ENCODE data around the gene IL24. TPM values are rescaled to one million over a fixed set of nuclear protein-coding genes. Genes with fewer than 3 reads are reported as not detected.

Gene IL24
- total RNA-seq, 1 experiment from 2014 or later, result 2.6 TPM

DNA sequence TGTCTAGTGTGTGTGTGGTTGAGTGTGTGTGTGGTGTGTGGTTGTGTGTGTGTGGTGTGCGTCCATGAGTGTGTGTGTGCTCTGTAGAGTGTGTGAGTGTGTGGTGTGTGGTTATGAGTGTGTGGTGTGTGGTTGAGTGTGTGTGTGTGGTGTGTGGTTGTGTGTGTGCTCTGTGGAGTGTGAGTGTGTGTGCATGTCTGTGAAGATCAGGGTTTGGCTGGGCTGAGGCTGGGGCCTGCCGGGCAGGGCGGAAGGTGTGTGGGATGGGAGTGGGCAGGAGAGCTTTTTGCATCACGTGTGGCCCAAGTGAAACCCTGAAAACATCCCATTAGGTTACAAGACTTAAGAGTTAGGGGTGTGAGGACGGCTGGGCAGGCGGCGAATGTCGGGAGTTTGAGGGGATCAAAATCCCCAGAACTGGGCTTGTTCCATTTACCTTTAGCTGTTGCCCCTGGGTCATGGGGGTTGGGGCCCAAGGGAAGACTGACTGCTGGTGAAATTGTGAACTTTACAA, 27.4 kb downstream of the IL24 start:
- DNase-seq (ENCODE audit: low read depth), result no peak

DNA sequence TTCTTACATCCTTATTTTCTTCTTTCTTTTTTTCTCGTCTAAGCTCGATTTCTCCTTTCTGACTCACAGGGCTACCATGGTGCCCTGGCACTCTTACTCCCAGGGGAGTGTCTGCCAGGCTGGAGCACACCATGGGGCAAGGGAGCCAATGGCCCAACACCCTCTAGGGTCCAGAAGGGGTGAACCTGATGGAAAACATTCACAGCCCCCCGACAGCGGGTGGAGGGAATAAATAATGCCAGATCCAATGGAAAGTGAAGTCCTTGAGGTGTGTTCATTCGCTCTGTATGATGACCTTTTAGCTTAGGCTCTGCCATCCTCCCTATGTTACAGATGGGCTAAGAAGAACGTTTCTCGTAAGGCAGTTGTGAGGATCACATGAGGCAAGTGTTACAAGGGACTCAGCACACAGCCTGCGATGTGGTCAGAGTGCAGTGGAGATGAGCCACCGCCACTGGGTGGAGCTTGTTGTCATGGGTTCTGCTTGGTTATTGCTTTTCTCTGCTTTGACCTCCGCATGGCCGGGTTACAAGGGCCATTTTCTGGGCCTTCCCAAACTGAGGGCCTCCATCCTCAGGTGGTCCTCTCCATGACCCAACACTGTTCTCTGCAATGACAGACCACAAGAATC, 28.0 kb downstream of the IL24 start:
- no peak for DNase-seq (ENCODE audit: low read depth)

DNA sequence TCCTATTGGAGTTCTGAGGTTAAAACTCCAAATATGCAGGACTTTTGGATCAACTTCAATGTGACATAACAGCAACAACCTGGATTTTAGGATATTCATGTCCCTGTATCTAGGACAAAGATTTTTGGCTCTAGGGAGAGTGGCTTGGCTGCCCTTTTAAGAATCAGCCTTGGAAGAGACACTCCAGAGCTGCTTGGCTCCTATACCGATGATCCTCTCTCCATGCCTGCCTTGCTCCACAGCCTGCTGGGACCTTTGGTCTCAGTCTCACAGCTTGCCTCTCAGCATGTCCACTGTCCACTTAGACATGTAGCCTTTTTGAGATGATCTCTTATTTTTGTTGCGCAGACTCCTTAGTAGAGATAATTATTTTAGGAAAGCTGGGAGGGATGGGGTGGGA, 29.0 kb downstream of the IL24 start:
- DNase-seq (ENCODE audit: low read depth), result no peak

DNA sequence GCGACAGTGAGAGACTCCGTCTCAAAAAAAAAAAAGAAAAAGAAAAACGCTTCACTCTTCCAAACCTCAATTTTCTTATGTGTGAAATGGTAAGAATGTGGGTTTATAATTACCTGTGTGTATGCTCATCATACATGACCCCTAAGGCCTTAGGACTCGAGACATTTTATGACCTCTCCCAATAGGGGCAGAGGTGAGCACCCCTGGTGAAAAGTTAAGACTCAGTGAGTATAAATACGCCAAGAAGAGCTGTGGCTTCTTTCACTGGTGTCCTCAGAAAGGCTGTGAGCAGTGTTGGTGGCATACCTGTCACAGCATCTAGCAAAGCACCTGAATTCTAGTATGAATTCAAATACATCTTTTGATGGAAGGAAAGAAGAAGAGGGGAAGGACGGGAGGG, 32.3 kb downstream of the IL24 start:
- no peak for DNase-seq (ENCODE audit: low read depth)

DNA sequence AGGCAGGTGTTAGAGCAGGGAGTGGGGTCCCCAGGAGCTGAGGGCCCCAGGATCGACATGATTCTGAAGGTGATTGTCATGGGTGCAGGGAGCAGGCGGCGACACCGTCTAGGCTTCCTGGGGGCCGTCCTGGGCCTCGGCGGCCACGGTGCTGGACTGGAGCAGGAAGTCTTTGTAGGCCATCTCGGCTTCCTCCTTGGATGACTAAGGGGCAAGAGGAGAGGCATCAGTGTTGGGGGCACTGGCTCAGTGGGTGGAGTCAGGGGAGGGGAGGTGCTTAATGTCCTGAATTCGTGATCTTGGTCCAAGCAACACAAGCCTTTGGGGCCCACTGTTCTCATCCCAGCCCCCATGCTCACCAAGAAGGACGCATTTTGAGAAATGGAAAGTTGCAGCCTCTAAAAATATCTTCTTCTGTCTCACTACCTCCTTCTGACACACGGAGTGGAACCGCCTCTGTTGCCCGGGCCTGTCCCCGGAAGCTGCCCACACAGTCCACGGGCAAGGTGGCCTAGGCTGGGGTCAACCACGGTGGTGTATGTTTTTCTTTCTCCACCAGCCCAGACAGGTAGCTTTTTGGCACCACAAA, 33.1 kb downstream of the IL24 start:
- DNase-seq (ENCODE audit: low read depth), result no peak

DNA sequence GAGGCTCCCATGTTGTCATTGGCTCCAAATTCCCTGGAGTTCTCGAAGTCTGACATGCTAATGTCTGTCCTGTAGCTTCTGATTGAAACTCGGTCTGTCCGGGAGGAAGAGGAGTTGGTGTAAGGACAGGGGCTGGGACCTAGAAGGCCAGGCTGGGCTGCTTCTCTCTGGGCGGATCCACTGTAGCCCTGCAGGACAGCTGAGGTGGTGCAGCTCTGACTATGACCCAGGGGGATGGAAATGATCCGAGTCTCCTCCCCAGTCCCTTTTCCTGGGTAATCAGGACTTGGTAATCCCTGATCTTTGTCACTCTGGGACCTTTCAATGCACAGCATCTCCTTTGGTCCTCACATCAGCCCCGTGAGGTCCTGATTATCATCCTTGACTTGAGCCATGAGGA, 34.5 kb downstream of the IL24 start:
- no peak for DNase-seq (ENCODE audit: low read depth)

DNA sequence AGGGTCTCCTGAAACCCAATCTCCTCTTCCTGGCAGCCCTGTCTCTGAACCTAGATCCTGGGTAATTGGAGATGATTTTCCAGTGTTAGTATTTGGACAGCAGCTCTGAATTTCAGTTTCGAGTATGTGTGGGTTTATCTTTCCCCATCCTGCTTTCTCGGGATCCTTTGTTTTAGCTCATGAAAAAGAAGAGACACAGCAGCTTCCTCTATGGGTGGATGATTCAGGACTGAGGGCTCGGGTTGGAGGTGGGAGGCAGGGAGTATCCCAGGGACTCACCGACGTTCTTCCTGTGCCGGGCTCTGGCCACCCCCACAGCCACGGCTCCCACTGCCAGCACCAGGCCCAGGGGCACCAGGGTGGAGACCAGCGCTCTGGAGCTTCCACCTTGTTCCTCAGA, 34.9 kb downstream of the IL24 start:
- no peak for DNase-seq (ENCODE audit: low read depth)

DNA sequence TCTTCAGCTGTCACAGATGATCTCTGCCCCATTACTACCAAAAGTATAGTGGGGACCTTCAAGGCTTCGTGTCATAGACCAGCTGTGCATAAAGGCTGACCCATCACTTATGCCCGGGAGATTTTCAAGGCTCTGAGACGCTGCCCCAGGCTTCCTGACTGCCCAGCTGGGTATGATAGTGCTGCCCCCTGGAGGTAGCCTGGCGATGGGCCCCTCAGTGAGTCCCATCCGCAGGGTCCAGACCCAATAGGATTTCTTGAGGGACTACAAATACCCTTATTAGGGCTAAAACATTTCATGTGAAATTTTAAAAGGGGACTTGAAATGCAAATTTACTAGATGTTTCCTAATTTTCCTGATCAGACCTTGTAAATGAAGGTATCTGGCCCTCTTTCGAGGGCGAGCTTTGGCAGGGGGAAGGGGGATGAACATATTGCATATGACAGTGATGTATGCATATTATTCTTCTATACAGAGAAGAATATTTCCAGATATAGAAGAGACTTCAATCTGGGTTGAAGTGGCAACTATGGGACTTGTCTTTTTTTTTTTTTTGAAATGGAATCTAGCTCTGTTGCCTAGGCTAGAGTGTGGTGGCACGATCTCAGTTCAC, 36.2 kb downstream of the IL24 start:
- peak; percentile 13 for DNase-seq (ENCODE audit: low read depth)

DNA sequence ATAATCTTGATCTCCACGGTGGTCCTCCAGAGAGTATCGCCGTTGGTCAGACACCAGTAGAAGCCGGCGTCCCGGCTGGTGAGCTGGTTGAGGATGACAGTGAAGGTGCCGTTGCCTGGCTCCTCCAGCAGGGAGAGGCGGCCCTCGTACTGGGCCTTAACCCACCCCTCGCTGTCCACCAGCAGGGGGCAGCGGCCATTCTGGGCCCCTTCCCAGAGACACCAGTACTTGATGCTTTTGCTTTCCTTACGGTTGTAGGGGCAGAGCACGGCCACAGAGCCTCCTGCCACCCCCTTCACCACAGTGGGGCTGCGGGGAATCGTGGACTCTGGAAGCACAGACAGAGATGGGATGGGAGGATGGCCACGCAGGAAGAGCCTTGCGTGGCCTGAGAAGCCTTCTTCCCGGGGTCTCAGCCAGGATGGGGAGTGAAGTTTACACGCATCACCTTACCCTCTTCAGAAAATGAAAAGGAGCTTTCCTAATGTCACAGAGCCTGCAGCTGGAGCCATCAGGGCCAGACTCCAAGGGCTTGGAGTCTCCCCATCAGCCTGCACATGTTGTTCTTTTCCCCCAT, 38.3 kb downstream of the IL24 start:
- peak; percentile 46 for DNase-seq (ENCODE audit: low read depth)

DNA sequence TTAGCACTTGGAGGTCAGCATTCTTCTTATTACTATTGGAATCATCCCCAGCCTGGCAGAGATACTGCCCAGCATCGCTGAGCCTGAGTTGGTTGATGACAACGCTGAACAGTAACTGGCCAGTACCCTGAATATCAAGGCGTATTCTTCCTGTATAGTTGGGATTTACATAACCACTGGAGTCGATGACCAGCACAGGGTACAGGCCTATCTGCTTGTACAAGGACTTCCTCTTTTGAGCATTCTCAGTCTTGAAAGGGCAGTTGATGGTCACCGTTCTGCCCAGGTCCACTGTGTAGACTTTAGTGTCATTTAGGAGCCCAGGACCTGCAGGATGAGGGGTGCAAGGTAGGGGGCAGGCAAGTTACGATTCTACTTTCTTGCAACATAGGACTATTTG, 40.2 kb downstream of the IL24 start:
- no peak for DNase-seq (ENCODE audit: low read depth)

DNA sequence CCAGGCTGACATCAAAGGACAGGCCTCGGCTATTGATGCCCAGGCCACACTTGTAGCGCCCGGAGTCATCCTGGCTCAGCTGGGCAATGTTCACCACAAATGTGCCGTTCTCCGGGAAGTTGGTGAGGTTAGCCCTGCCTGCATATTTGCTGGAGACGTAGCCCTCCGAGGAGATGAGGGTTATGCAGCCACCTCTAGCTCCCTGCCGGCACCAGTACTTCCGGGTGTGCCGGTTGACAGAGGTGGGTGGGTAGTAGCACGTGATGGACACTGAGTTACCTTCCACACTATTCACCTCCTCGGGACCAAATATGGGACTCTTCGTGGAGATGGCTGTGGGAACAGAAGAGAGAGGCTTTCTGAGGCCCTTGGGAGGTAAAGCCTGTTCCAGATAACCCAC, 41.9 kb downstream of the IL24 start:
- no peak for DNase-seq (ENCODE audit: low read depth)

DNA sequence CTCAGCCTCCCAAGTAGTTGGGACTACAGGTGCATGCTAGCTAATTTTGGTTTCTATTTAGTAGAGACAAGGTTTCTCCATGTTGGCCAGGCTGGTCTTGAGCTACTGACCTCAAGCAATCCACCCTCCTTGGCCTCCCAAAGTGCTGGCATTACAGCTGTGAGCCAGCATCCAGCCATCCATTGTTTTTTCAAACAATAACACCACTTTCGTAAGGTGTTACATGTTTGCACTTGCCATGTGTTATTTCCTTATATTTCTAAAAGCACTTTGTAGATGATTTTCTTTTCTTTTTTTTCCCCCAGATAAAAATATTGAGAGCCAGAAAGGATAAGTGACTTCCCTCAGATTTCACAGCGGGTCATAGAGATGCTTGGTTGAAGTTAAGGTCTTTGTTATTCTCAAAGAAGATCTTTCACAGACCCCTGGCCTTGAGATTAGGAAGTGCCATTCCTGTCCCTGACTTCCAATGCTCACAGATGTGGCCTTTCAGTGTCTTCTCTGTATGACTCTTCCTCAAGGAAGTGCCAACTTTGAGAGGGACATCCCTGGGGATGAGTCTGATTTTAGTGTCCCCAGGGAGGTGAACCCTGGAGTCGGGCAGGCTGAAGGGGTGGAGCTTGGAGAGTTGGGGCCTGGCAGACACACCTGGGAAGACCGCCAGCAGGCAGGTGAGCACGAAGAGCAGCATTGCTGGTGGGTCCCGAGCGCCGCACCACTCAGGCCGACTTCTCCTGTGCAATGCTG, 42.8 kb downstream of the IL24 start:
- no peak for DNase-seq (ENCODE audit: low read depth)

DNA sequence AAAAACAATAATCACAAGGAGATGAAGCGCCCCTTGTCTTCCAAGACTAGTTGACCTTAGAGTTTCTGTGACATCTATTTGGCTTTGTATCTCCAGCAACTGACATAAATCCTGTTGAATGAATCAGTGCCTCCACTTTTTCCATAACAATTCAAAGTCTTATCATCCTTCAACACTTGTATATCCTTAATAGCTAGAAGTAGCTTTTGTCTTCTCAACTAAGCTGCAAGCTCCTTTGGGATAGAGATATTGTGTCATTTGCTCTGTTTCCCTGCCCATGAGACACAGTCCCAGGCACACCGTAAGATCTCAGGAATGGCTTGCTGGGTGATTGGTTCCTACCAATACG, 43.3 kb downstream of the IL24 start:
- DNase-seq (ENCODE audit: low read depth), result no peak

DNA sequence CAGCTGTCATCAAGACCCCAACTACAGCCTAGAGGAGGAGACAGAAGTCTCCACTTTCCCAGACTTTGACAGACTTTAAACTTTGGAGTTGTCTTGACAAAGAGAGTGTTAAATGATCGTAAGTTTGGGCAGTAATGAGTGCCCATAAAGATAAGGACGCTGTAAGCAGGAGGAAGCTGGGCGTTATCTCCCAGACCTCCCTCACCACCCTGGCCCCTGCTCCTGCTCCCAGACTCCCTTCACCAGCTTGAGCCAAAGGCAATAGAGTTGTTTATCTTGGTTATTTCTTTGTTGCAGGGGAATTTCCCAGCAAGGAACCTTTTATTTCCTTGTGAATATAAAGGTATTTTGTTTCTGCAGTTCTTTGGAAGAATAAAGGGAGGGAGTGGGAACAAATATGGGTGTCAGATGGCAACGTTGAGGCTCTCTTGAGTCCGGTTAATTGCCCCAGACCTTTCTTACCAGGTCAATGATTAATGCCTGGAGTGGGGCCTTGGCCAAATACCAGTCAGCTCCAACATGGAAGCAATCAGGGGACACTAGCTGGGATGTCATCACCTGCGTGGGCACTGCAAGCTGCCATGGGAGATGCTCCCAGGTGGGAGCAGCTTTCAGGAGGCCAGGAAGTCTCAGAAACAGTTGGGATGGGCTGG, 44.6 kb downstream of the IL24 start:
- no peak for DNase-seq (ENCODE audit: low read depth)

DNA sequence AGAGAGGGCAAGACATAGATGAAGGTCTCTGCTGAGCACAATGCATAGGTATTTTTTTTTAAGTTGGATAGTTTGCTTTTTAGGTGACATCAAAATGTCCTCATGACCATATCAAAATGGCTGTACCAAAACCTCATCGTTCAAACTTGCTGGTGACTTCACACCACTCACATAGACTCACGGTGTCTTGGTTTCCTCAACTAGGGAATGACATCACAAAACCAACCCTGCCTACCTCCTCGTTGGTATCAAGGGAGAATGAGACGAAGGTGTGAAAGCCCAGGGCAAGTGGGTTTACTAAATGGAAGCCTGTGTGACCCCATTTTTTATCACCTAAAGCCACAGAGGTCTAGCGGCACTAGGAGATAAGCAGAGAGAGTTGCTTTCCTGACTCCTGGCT, 47.5 kb downstream of the IL24 start:
- no peak for DNase-seq (ENCODE audit: low read depth)

DNA sequence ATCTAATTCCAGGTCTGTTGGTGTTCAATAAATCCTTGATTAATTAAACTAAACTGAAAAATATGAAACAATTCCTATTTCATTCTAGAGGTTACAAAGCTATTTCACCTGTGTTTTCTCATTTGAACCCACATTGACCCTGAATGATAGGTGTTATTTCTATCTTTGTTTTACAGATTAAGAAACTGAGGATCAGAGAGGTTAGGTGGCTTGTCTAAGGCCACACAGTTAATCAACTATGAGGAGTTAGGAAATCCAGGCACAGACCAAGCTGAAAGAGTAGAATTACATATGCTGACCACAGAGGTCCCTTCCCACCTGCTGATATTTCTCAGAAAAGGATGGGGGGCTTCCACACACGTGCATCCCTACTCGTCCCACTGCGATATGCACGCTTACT, 48.5 kb downstream of the IL24 start:
- DNase-seq (ENCODE audit: low read depth), result no peak

DNA sequence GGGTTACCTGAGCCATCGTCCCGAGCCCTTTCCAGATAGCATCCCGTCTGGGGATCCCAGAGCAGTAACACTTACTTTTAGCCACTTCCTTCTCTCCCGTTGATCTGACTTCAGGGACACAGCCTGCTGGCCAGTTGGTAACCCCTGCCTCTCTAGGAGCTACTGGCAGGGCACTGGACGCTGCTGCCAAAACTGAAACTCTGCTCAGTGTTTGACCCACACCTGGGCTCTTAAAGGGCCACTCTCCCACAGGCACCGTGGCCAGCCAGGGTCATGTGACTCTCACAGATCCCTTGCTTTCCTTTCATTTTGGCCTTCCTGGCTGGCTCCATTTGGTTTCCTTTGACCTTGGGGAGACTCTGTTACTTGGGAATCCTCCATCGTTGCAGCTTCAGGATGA, 49.0 kb downstream of the IL24 start, which contains the start of gene PIGR:
Gene PIGR, minus strand, starts transcription at position 206 of the 400 bp plus-strand sequence. CDS start 5,935 bp downstream, outside the sequence.
- no peak for DNase-seq (ENCODE audit: low read depth)

DNA sequence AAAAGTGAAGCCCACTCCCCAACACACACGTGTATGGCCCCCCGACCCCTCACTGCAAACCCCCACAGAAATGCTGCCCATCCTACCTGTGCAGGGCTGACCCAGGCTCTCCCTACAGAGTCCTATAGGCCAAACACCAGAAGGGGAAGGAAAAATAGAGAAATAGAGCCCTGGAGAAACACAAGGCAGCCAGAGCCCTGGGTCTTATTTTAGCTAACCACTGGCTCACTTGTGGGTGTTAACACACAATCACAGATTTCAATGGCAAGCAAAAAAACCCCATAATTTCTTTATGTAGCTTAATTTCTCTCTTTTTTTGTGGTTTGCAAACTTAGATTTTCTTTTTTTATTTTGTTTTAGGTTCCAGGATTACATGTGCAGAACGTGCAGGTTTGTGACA, 50.0 kb downstream of the IL24 start:
- no peak for DNase-seq (ENCODE audit: low read depth)

DNA sequence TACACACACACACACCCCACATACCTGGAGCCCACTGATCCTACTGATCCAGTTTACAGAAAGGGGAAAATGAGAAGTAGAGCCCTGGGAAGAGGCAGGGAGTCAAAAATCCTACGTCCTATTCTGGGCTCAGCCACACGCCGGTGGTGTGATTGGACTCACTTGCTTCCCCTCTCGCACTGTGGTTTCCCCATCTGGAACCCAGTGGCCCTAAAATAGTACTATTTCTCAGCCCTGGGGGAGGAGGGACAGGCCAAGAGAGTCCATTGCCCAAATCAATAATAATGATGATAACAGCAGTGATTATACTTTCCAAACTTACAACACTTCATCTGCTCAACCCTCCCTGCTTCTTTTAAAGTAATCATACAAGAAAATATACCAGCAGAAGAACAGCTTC, 52.0 kb downstream of the IL24 start:
- DNase-seq (ENCODE audit: low read depth), result no peak

DNA sequence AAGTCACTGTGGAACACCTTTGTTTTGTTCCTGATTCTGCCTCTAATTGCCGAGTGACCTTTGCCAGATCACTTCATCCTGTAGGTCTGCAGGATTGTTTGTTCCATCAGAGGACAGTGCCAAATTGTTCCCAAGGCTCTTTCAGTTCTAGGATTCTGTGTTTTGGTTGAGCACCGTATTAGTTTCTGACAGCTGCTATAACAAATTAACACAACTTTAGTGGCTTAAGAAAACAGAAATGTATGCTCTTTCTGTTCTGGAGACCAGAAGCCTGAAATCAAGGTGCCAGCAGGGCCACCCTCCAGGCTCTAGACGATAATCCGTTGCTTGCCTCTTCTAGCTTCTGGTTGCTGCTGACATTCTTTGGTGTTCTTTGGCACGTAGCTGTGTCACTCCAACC, 52.4 kb downstream of the IL24 start:
- DNase-seq (ENCODE audit: low read depth), result no peak

DNA sequence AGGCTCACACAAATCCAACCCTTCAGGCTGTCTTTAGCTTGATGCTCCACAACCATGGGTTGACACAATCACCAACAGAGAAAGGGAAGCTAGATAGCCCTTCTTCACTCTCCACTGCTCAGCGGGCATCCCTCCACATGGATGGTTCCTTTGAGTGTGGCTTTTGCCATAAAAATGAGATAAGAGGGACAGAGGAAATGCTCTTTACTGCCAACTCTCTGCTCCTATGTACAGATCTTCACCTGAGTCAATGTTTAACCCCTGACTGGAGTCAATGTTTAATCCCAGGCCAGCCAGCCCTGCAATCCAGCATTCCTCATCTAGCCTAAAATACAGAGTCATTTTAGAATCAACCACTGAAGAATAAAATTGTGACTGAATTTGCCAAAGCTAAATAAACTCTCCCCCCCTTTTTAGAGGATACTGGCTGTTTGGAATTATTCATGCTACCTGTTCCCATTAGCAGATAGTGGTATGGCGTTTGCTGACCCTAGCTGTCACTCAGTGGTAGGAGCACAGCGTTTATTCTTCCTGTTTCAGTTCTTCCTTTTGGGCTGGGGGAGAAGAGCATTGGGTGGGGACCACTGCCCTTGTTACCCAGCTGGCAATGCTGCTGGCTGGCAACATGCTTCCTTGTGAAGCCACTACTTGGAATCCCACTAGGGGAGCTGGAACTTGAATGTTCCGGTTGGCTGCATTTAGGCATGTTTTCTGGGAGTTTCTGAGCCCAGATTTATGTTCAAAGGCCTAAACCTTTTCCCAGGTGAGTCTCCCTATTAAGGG, 54.3 kb downstream of the IL24 start:
- DNase-seq (ENCODE audit: low read depth), result no peak
